ENCODE data around the gene PGBD2.
"Not testable (repeated sequence)": the region's sequence is repeated elsewhere in the genome, so short reads cannot be mapped to it uniquely, and the experiment has no call there.

Gene PGBD2

GRCh38 chr1:248873409-248873992, 32.5 kb upstream of the PGBD2 start:
- peak; percentile 91 for DNase-seq (ENCODE audit: low read depth)
- in situ Hi-C loops (cut with HindIII; ENCODE audit: low sequenced_read_pairs), result no loop called here
- peak overlapping the region; percentile 86 for H3K4me3 ChIP-seq (ENCODE audit: low read depth, low read length)
- TF ChIP-seq CTCF (IDR thresholded peaks at IDR 0.05; ENCODE audit: low read depth, low read length, missing control alignments), result no peak

GRCh38 chr1:248873993-248874533, 32.0 kb upstream of the PGBD2 start:
- peak overlapping the region; percentile 86 for H3K4me3 ChIP-seq (ENCODE audit: low read depth, low read length)
- no peak for TF ChIP-seq CTCF (IDR thresholded peaks at IDR 0.05; ENCODE audit: low read depth, low read length, missing control alignments)

GRCh38 chr1:248881261-248881660, 24.8 kb upstream of the PGBD2 start:
- TF ChIP-seq CTCF (IDR thresholded peaks at IDR 0.05; ENCODE audit: low read depth, low read length, missing control alignments), result no peak
- in situ Hi-C loops (cut with HindIII; ENCODE audit: low sequenced_read_pairs), result no loop called here
- H3K4me3 ChIP-seq (ENCODE audit: low read depth, low read length), result no peak overlapping the region
- no peak for DNase-seq (ENCODE audit: low read depth)

More at GRCh38 chr1:248873993-248874533, 32.0 kb upstream of the PGBD2 start:
- in situ Hi-C loops (cut with HindIII; ENCODE audit: low sequenced_read_pairs), result no loop called here
- peak; percentile 83 for DNase-seq (ENCODE audit: low read depth)

GRCh38 chr1:248882427-248882826, 23.6 kb upstream of the PGBD2 start:
- H3K4me3 ChIP-seq (ENCODE audit: low read depth, low read length); in situ Hi-C loops (cut with HindIII; ENCODE audit: low sequenced_read_pairs); DNase-seq (ENCODE audit: low read depth): not testable (repeated sequence)

- in situ Hi-C loops (cut with HindIII; ENCODE audit: low sequenced_read_pairs), result no loop called here
- no peak for TF ChIP-seq CTCF (IDR thresholded peaks at IDR 0.05; ENCODE audit: low read depth, low read length, missing control alignments)
Measured at GRCh38 chr1:248884632-248885295, 21.3 kb upstream of the PGBD2 start.

GRCh38 chr1:248885646-248886045, 20.4 kb upstream of the PGBD2 start:
- no peak overlapping the region for H3K4me3 ChIP-seq (ENCODE audit: low read depth, low read length)
- DNase-seq (ENCODE audit: low read depth), result no peak
- in situ Hi-C loops (cut with HindIII; ENCODE audit: low sequenced_read_pairs), result no loop called here
- no peak for TF ChIP-seq CTCF (IDR thresholded peaks at IDR 0.05; ENCODE audit: low read depth, low read length, missing control alignments)

More at GRCh38 chr1:248884632-248885295, 21.3 kb upstream of the PGBD2 start:
- H3K4me3 ChIP-seq (ENCODE audit: low read depth, low read length), result no peak overlapping the region
- no peak for DNase-seq (ENCODE audit: low read depth)

Data from astrocyte of the cerebellum (primary cell).